H1 (cell line): Measurements from ENCODE around the gene PLEKHM3. TPM values are rescaled to one million over a fixed set of nuclear protein-coding genes. Genes with fewer than 3 reads are reported as not detected.

ENCODE experiments used
- CTCF ChIA-PET: fragments of 300-600 bp; sonication (Branson Sonifier 250); formaldehyde crosslinking; loops from one replicate; lab custom pipeline; 2021; ENCODE audit not compliant: partially characterized antibody; lab: Charles Lee
- POLR2A ChIA-PET: fragments of 300-600 bp; sonication (Branson Sonifier 250); formaldehyde crosslinking; loops from one replicate; lab custom pipeline; 2021; ENCODE audit warnings: inconsistent platforms; ENCODE audit not compliant: partially characterized antibody; lab: Charles Lee
- DNase-seq, 2 experiments: peaks; one replicate each; pipeline versions ENCODE4 v3.0.0 to v3.0.0-alpha.2; 2010 to 2022; ENCODE audit warnings: low spot score in 2 of 2, low read depth in 1 of 2, mixed read lengths in 1 of 2
- FAIRE-seq: peaks from 2 replicates; lab custom pipeline; 2011; peaks lifted over from hg19 to GRCh38; lab: Jason Lieb, UNC
- H2AFZ ChIP-seq: 2 replicates; pipeline ENCODE4 v1.8.1; 2012; ENCODE audit warnings: low read length, inconsistent platforms
- H2AK5ac ChIP-seq: 2 replicates; pipeline ENCODE4 v1.6.1; 2013; ENCODE audit warnings: low read depth, low read length
- H2BK120ac ChIP-seq: replicated peaks from 2 replicates; pipeline ENCODE3; 2013; ENCODE audit warnings: low read depth, low read length, inconsistent platforms
- H2BK12ac ChIP-seq: 2 replicates; pipeline ENCODE4 v1.6.1; 2013; ENCODE audit warnings: low read depth, low read length
- H2BK15ac ChIP-seq: 2 replicates; pipeline ENCODE4 v1.6.1; 2013; ENCODE audit warnings: low read length
- H2BK20ac ChIP-seq: 2 replicates; pipeline ENCODE4 v1.6.1; 2013; ENCODE audit warnings: low read length
- H2BK5ac ChIP-seq: 2 replicates; pipeline ENCODE4 v1.6.1; 2013; ENCODE audit warnings: low read depth, low read length
- H3K14ac ChIP-seq: 2 replicates; pipeline ENCODE4 v1.6.1; 2013; ENCODE audit warnings: inconsistent platforms; ENCODE audit not compliant: insufficient read length
- H3K18ac ChIP-seq: 2 replicates; pipeline ENCODE4 v1.6.1; 2013; ENCODE audit warnings: low read length; ENCODE audit errors: extremely low read depth
- H3K23ac ChIP-seq: 2 replicates; pipeline ENCODE4 v1.6.1; 2013; ENCODE audit warnings: inconsistent platforms; ENCODE audit not compliant: insufficient read length
- H3K23me2 ChIP-seq: 2 replicates; pipeline ENCODE4 v1.6.1; 2013; ENCODE audit warnings: low read depth, low read length
- H3K27ac ChIP-seq: 2 replicates; pipeline ENCODE4 v1.6.1; 2011; ENCODE audit warnings: low read depth, low read length, inconsistent platforms
- H3K27me3 ChIP-seq, 4 experiments: replicated peaks in 1 of 4; 1 replicate in 1 of 4; 2 replicates in 3 of 4; pipeline versions ENCODE4 v1.6.1 to v1.8.1; 2011 to 2013; ENCODE audit warnings: low read length in 3 of 4, mild to moderate bottlenecking in 3 of 4, inconsistent platforms in 2 of 4, mixed read lengths in 2 of 4, moderate library complexity in 1 of 4; ENCODE audit not compliant: control insufficient read depth in 3 of 4, insufficient read depth in 3 of 4; ENCODE audit errors: extremely low read depth in 1 of 4
- H3K36me3 ChIP-seq, 4 experiments: 2 replicates each; pipeline versions ENCODE4 v1.6.1 to v1.8.1; 2011 to 2013; ENCODE audit warnings: mild to moderate bottlenecking in 4 of 4, low read length in 3 of 4, moderate library complexity in 2 of 4, control low read depth in 1 of 4, inconsistent platforms in 1 of 4; ENCODE audit not compliant: insufficient read depth in 4 of 4, control insufficient read depth in 2 of 4
- H3K4ac ChIP-seq: replicated peaks from 2 replicates; pipeline ENCODE3; 2013; ENCODE audit warnings: low read length, low read depth, mixed read lengths, inconsistent platforms; ENCODE audit not compliant: insufficient read length
- H3K4me1 ChIP-seq, 4 experiments: replicated peaks in 1 of 4; 1 replicate in 1 of 4; 2 replicates in 3 of 4; pipeline versions ENCODE4 v1.6.1 to v1.8.1; 2011 to 2013; ENCODE audit warnings: low read length in 3 of 4, inconsistent platforms in 2 of 4, mixed read lengths in 1 of 4; ENCODE audit not compliant: insufficient read depth in 4 of 4, control insufficient read depth in 3 of 4
- H3K4me2 ChIP-seq, 2 experiments: 2 replicates each; pipeline versions ENCODE4 v1.6.1 to v1.8.1; 2011 to 2013; ENCODE audit warnings: low read depth in 2 of 2, low read length in 2 of 2, control low read depth in 1 of 2, inconsistent platforms in 1 of 2, mild to moderate bottlenecking in 1 of 2; ENCODE audit not compliant: insufficient read depth in 1 of 2
- H3K4me3 ChIP-seq, 4 experiments: fragments of 200-600, 300-600 bp in 1 of 4; sonication (generic), shearing (Covaris generic), sonication (Bioruptor Twin) in 1 of 4; 2 replicates each; pipeline versions ENCODE4 v1.5.1 to v1.8.1; 2011 to 2016; ENCODE audit warnings: low read length in 4 of 4, low read depth in 3 of 4, control low read depth in 2 of 4, inconsistent platforms in 2 of 4, mild to moderate bottlenecking in 2 of 4, mixed read lengths in 1 of 4, moderate library complexity in 1 of 4; ENCODE audit not compliant: insufficient read depth in 2 of 4; ENCODE audit errors: extremely low read depth in 1 of 4
- H3K56ac ChIP-seq: replicated peaks from 2 replicates; pipeline ENCODE3; 2013; ENCODE audit warnings: low read depth, mild to moderate bottlenecking, mixed read lengths, low read length, inconsistent platforms; ENCODE audit not compliant: insufficient read length
- H3K79me1 ChIP-seq: 2 replicates; pipeline ENCODE4 v1.6.1; 2013; ENCODE audit warnings: low read depth, low read length, control low read depth
- H3K79me2 ChIP-seq, 2 experiments: 2 replicates each; pipeline versions ENCODE4 v1.6.1 to v1.8.1; 2012 to 2013; ENCODE audit warnings: low read length in 2 of 2, mild to moderate bottlenecking in 2 of 2, inconsistent platforms in 1 of 2; ENCODE audit not compliant: insufficient read depth in 2 of 2, control insufficient read depth in 1 of 2
- H3K9ac ChIP-seq, 4 experiments: replicated peaks in 1 of 4; 1 replicate in 1 of 4; 2 replicates in 3 of 4; pipeline versions ENCODE4 v1.6.1 to v1.8.1; 2011 to 2013; ENCODE audit warnings: low read depth in 3 of 4, low read length in 3 of 4, control low read depth in 2 of 4, mild to moderate bottlenecking in 2 of 4, moderate library complexity in 2 of 4, inconsistent platforms in 1 of 4; ENCODE audit errors: extremely low read depth in 1 of 4
- H3K9me3 ChIP-seq, 2 experiments: 2 replicates each; pipeline versions ENCODE4 v1.6.1 to v1.8.1; 2012 to 2013; ENCODE audit warnings: mild to moderate bottlenecking in 2 of 2, moderate library complexity in 2 of 2, control low read depth in 1 of 2, inconsistent platforms in 1 of 2, low read depth in 1 of 2, low read length in 1 of 2, mixed read lengths in 1 of 2; ENCODE audit not compliant: insufficient read depth in 2 of 2
- H4K20me1 ChIP-seq, 2 experiments: replicated peaks in 1 of 2; 2 replicates each; pipeline versions ENCODE3 to v1.8.1; 2011 to 2013; ENCODE audit warnings: inconsistent platforms in 2 of 2, low read length in 2 of 2, mild to moderate bottlenecking in 1 of 2; ENCODE audit not compliant: insufficient read depth in 2 of 2, control insufficient read depth in 1 of 2
- H4K5ac ChIP-seq: 2 replicates; pipeline ENCODE4 v1.6.1; 2013; ENCODE audit warnings: low read length, low read depth, mixed read lengths, inconsistent platforms; ENCODE audit not compliant: insufficient read length
- H4K8ac ChIP-seq: 2 replicates; pipeline ENCODE4 v1.8.0; 2013; ENCODE audit warnings: mild to moderate bottlenecking, moderate library complexity, low read length, inconsistent platforms; ENCODE audit not compliant: insufficient read depth; ENCODE audit errors: extremely low read depth
- H4K91ac ChIP-seq: replicated peaks from 2 replicates; pipeline ENCODE3; 2013; ENCODE audit warnings: low read length, mixed read lengths, inconsistent platforms; ENCODE audit not compliant: insufficient read length
- CHD2 ChIP-seq: IDR thresholded peaks from 2 replicates; pipeline ENCODE4 v1.6.1; 2012; ENCODE audit warnings: low read length, improper control_type of control experiment
- EZH2 ChIP-seq: fragments of 200-600 bp; sonication (generic); IDR thresholded peaks from 2 replicates; pipeline ENCODE4 v1.7.1; 2012; ENCODE audit warnings: low read depth, mild to moderate bottlenecking, moderate library complexity, low read length, inconsistent platforms; ENCODE audit not compliant: severe bottlenecking
- FOSL1 ChIP-seq: IDR thresholded peaks from 2 replicates; pipeline ENCODE4 v1.6.1; 2011; ENCODE audit warnings: mild to moderate bottlenecking, low read depth, low read length, moderate library complexity; ENCODE audit not compliant: insufficient read depth
- HDAC2 ChIP-seq, 2 experiments: fragments of 300-600 bp in 1 of 2; sonication (generic) in 1 of 2; IDR thresholded peaks; 2 replicates each; pipeline ENCODE4 v1.6.1; 2011 to 2012; ENCODE audit warnings: low read depth in 2 of 2, low read length in 2 of 2, mild to moderate bottlenecking in 2 of 2, moderate library complexity in 2 of 2, borderline replicate concordance in 1 of 2, inconsistent platforms in 1 of 2
- POU5F1 ChIP-seq: IDR thresholded peaks from 2 replicates; pipeline ENCODE4 v1.6.1; 2011; ENCODE audit warnings: low read depth, mild to moderate bottlenecking, low read length, moderate library complexity
- SIN3A ChIP-seq, 2 experiments: IDR thresholded peaks in 1 of 2; conservative IDR thresholded peaks in 1 of 2; 2 replicates each; pipeline ENCODE4 v1.6.1; 2011 to 2012; ENCODE audit warnings: low read length in 2 of 2, improper control_type of control experiment in 1 of 2, low read depth in 1 of 2, mild to moderate bottlenecking in 1 of 2
- SIRT6 ChIP-seq: IDR thresholded peaks from one replicate; pipeline ENCODE4 v1.7.1; 2012; ENCODE audit warnings: low read length, inconsistent platforms
- SUZ12 ChIP-seq: fragments of 200-600 bp; sonication (generic); IDR thresholded peaks from 2 replicates; pipeline ENCODE4 v1.6.1; 2012; ENCODE audit warnings: mild to moderate bottlenecking, inconsistent platforms, low read length, moderate library complexity, mixed read lengths
- ZNF274 ChIP-seq: IDR thresholded peaks from 2 replicates; pipeline ENCODE4 v1.7.0; 2012; ENCODE audit warnings: low read length, borderline replicate concordance; ENCODE audit errors: extremely low read depth
- WGBS, 2 experiments: shearing (Covaris generic) in 1 of 2; methylation state at CpG; one replicate each; pipeline versions ENCODE4 v1.1.6 to v1.1.7; 2013 to 2015; ENCODE audit warnings: low lambda C conversion rate in 2 of 2, mixed read lengths in 2 of 2, inconsistent platforms in 1 of 2, low coverage in 1 of 2, missing lambda C conversion rate in 1 of 2; ENCODE audit not compliant: insufficient replicate concordance in 2 of 2, insufficient coverage in 1 of 2, insufficient read length in 1 of 2; ENCODE audit errors: extremely low coverage in 1 of 2, missing lambda C conversion rate in 1 of 2; 5-methylcytosine and 5-hydroxymethylcytosine counted together
- polyA plus RNA-seq, 7 experiments: library from polyadenylated mRNA; depleted of rRNA in 3 of 7; stranded (reverse) in 5 of 7; unstranded in 2 of 7; fragments of >200 nt in 5 of 7; fragments of 200-250 nt in 2 of 7; gene quantifications; 1 replicate in 5 of 7; 2 replicates in 1 of 7; 4 replicates in 1 of 7; pipeline versions ENCODE4 v1.2.1 to v1.2.3, GENCODE V29; 2011 to 2013; ENCODE audit warnings: missing spikeins in 2 of 7, mixed read lengths in 2 of 7
- total RNA-seq: library from RNA; stranded (reverse); fragmentation: NEBNext Ultra II Directional; extraction: Animal tissue kit (Norgen Biotek cat#: 25700); gene quantifications from 2 replicates; pipeline ENCODE4 v1.2.1, GENCODE V29; 2021
- TF ChIP-seq, protein P1 (sequence below): IDR thresholded peaks from 2 replicates; pipeline ENCODE4 v1.6.1; 2011; ENCODE audit warnings: low read depth, mild to moderate bottlenecking, low read length; ENCODE audit not compliant: insufficient read depth

PLEKHM3 gene
- total and polyA plus RNA-seq, 2 of the 8 experiments (the other 6 are each of a cell fraction or from before 2014, with no cell fraction given): 2.3 to 5.8 TPM

GRCh38 chr2:208047840-208048239 lies 22.5 kb upstream of the PLEKHM3 start:
- Histone ChIP-seq H3K9ac (no peak overlapping the region), H4K8ac (no peak overlapping the region), H3K18ac (no peak overlapping the region), H4K20me1 (no peaks in the 10 kb centered on the region), H3K4ac (no peak overlapping the region), H2BK5ac (no peak overlapping the region), H2AK5ac (no peak overlapping the region), H4K5ac (no peak overlapping the region), H3K79me1 (no peaks in the 10 kb centered on the region), H4K91ac (no peak overlapping the region), H2BK120ac (no peak overlapping the region), H3K4me3 (no peak overlapping the region), H3K9me3 (no peaks in the 10 kb centered on the region), H3K4me2 (no peak overlapping the region), H3K27me3 (no peaks in the 10 kb centered on the region), H2BK15ac (no peak overlapping the region), H2BK20ac (no peak overlapping the region), H3K4me1 (peaks cover 0 to 7% (median 3%) of the 10 kb centered on the region in 4 experiments; a peak in 2 of 7 replicates), H3K14ac (no peak overlapping the region), H3K79me2 (no peaks in the 10 kb centered on the region), H2AFZ (no peak overlapping the region), H2BK12ac (no peak overlapping the region), H3K27ac (no peak overlapping the region), H3K23me2 (no peaks in the 10 kb centered on the region), H3K23ac (no peak overlapping the region), H3K56ac (no peak overlapping the region), H3K36me3 (no peaks in the 10 kb centered on the region)
- ChIA-PET CTCF (interaction anchor here (0.7 to 2.3 kb wide), 5 partner anchors 8 to 150 kb away, joined by 3 to 8 read pairs (median 3); no protein-coding TSS in a partner anchor), POLR2A (no interaction called here)
- TF ChIP-seq FOSL1: no peak
- TF ChIP-seq, protein P1, sequence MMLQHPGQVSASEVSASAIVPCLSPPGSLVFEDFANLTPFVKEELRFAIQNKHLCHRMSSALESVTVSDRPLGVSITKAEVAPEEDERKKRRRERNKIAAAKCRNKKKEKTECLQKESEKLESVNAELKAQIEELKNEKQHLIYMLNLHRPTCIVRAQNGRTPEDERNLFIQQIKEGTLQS: no peak
- TF ChIP-seq ZNF274: no peak
- no peak for TF ChIP-seq HDAC2 (IDR thresholded peaks at IDR 0.05; ENCODE audit: borderline replicate concordance in 1 of 2, low read depth in 2 of 2, low read length in 2 of 2)
- TF ChIP-seq POU5F1: no peak
- TF ChIP-seq CHD2: no peak
- no peak for TF ChIP-seq EZH2
- TF ChIP-seq SIN3A (conservative IDR thresholded peaks at IDR 0.05 in 1 of 2, IDR thresholded peaks at IDR 0.05 in 1 of 2; ENCODE audit: low read depth in 1 of 2, low read length in 2 of 2): no peak
- TF ChIP-seq SIRT6: no peak
- no peak for TF ChIP-seq SUZ12
- FAIRE-seq (no peak), DNase-seq (no peak)
- WGBS, 2 experiments: 83% methylated on average over 2 of the region's 3 CpGs; no CpG with 5 or more reads in 1 of the 2 experiments
